KMS-11 (cell line): ENCODE measurements around the gene B3GNT9.
A peak's percentile ranks its signal among the peaks of the same experiment; 100 is the strongest.

Experiments used
- H2AFZ ChIP-seq: fragments of 200-600 bp; sonication (generic); 2 replicates; pipeline ENCODE4 v1.6.1; 2016; ENCODE audit warnings: antibody characterized with exemption, mixed run types, low read depth
- H3K27ac ChIP-seq: fragments of 200-600 bp; sonication (generic); 2 replicates; pipeline ENCODE4 v1.6.1; 2016; ENCODE audit warnings: mild to moderate bottlenecking, mixed run types
- H3K27me3 ChIP-seq: fragments of 200-600 bp; sonication (generic); 2 replicates; pipeline ENCODE4 v1.6.1; 2017; ENCODE audit warnings: mild to moderate bottlenecking, low read depth, mixed run types, moderate library complexity; ENCODE audit not compliant: insufficient read depth
- H3K36me3 ChIP-seq: fragments of 200-600 bp; sonication (generic); 2 replicates; pipeline ENCODE4 v1.6.1; 2017; ENCODE audit warnings: mild to moderate bottlenecking, mixed run types; ENCODE audit not compliant: insufficient read depth
- H3K4me1 ChIP-seq: fragments of 200-600 bp; sonication (generic); 2 replicates; pipeline ENCODE4 v1.6.1; 2016; ENCODE audit warnings: mild to moderate bottlenecking, low read depth, mixed run types; ENCODE audit not compliant: poor library complexity, severe bottlenecking
- H3K4me2 ChIP-seq: fragments of 200-600 bp; sonication (generic); 2 replicates; pipeline ENCODE4 v1.7.0; 2016; ENCODE audit warnings: mild to moderate bottlenecking, mixed run types
- H3K4me3 ChIP-seq: fragments of 200-600 bp; sonication (generic); IDR thresholded peaks from 2 replicates; pipeline ENCODE4 v1.6.1; 2017; ENCODE audit warnings: low read depth, low read length, mixed read lengths; ENCODE audit not compliant: insufficient read depth
- H3K79me2 ChIP-seq: fragments of 200-600 bp; sonication (generic); 2 replicates; pipeline ENCODE4 v1.6.1; 2016; ENCODE audit warnings: low read depth, mixed run types; ENCODE audit not compliant: insufficient read depth
- H3K9ac ChIP-seq: fragments of 200-600 bp; sonication (generic); 2 replicates; pipeline ENCODE4 v1.6.1; 2016; ENCODE audit warnings: mild to moderate bottlenecking, mixed run types
- H4K20me1 ChIP-seq: fragments of 200-600 bp; sonication (generic); 2 replicates; pipeline ENCODE4 v1.6.1; 2016; ENCODE audit warnings: mild to moderate bottlenecking, mixed run types; ENCODE audit not compliant: insufficient read depth
- TF ChIP-seq, protein P1 (sequence below): fragments of 200-600 bp; sonication (generic); conservative IDR thresholded peaks from 2 replicates; pipeline ENCODE4 v1.6.1; 2017; ENCODE audit warnings: low read depth, mild to moderate bottlenecking, antibody characterized with exemption, low read length, moderate library complexity, mixed read lengths

Gene B3GNT9

DNA sequence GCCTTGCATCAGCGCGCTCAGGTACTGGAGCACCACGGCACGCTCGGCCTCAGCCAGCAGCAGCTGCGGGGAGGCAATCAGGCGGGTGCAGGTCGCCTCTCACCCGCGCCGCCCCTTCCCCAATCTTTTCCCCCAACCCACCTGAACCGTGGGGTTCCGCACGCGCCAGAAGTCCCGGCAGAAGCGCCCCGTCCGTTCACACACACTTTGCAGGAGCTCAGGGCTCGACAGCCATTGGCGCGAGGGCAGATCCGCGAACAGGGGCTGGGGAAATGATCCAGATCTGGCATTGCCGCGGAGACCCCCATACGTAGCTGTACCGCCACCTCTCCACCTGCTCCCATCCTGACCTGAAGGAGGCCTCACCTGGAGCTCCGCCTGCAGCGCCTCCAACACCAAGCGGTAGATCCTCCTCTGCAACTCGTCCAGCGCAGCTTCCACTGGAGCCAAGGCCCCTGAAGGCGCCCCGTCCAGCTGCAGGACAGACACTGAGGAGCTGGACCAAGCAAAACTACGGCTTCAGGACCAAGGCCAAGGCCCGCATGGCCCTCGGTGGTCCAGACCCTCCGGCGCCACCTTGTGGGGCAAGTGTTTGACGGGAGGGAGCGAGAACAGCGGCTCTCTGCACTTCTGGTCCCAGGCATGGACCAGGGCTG lies 34.3 kb upstream of the B3GNT9 start:
- no peak overlapping the region for H3K27ac ChIP-seq
- no peak overlapping the region for H3K9ac ChIP-seq
- H3K27me3 ChIP-seq = peaks cover 17% of the 10 kb centered on the region; the same call in 1 of the 2 replicates
- H3K79me2 ChIP-seq = no peaks in the 10 kb centered on the region
- no peak overlapping the region for H2AFZ ChIP-seq
- no peaks in the 10 kb centered on the region for H3K36me3 ChIP-seq
- H4K20me1 ChIP-seq = no peaks in the 10 kb centered on the region
- H3K4me2 ChIP-seq = peak overlapping the region; percentile 97; the same call in 1 of the 2 replicates
- peaks cover 9% of the 10 kb centered on the region for H3K4me1 ChIP-seq
- H3K4me3 ChIP-seq = no peak overlapping the region
- TF ChIP-seq, protein P1, sequence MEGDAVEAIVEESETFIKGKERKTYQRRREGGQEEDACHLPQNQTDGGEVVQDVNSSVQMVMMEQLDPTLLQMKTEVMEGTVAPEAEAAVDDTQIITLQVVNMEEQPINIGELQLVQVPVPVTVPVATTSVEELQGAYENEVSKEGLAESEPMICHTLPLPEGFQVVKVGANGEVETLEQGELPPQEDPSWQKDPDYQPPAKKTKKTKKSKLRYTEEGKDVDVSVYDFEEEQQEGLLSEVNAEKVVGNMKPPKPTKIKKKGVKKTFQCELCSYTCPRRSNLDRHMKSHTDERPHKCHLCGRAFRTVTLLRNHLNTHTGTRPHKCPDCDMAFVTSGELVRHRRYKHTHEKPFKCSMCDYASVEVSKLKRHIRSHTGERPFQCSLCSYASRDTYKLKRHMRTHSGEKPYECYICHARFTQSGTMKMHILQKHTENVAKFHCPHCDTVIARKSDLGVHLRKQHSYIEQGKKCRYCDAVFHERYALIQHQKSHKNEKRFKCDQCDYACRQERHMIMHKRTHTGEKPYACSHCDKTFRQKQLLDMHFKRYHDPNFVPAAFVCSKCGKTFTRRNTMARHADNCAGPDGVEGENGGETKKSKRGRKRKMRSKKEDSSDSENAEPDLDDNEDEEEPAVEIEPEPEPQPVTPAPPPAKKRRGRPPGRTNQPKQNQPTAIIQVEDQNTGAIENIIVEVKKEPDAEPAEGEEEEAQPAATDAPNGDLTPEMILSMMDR = peak; percentile 73

DNA sequence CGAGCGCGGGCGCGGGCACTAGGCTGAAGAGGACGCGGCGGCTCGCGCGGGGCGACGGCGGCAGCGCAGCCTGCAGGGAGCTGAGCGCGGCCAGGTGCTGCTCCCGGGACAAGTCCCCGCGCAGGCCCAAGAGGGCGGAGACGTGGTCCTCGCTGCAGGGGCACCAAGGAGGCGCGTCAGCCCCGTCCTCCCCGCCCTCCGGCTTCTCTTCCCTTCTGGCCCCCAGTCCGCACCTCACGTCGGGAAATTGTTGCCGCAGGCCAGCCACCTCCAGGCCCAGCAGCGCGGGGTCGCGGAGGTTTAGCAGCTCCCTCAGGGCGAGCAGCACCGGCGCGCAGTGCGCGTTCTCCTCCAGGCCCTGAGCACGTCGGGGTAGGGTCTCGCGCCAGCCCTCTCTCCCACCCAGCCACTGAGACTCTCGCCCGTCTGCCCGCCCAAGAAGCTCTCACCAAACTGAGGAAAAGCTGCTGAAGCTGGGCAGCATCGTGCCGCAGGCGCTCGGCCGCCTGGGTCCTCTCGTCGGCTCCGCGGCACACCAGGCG lies 33.7 kb upstream of the B3GNT9 start:
- Histone ChIP-seq H3K27ac (no peak overlapping the region), H2AFZ (peak overlapping the region; percentile 55), H3K9ac (0 out of 2 replicates have a peak overlapping the region, but pooled peaks have one; percentile 61), H3K4me3 (no peak overlapping the region), H3K79me2 (no peaks in the 10 kb centered on the region), H4K20me1 (no peaks in the 10 kb centered on the region), H3K36me3 (no peaks in the 10 kb centered on the region), H3K4me1 (peaks cover 9% of the 10 kb centered on the region), H3K4me2 (peak overlapping the region; percentile 97), H3K27me3 (peaks cover 17% of the 10 kb centered on the region; the same call in 1 of the 2 replicates)
- TF ChIP-seq, protein P1 = no peak

DNA sequence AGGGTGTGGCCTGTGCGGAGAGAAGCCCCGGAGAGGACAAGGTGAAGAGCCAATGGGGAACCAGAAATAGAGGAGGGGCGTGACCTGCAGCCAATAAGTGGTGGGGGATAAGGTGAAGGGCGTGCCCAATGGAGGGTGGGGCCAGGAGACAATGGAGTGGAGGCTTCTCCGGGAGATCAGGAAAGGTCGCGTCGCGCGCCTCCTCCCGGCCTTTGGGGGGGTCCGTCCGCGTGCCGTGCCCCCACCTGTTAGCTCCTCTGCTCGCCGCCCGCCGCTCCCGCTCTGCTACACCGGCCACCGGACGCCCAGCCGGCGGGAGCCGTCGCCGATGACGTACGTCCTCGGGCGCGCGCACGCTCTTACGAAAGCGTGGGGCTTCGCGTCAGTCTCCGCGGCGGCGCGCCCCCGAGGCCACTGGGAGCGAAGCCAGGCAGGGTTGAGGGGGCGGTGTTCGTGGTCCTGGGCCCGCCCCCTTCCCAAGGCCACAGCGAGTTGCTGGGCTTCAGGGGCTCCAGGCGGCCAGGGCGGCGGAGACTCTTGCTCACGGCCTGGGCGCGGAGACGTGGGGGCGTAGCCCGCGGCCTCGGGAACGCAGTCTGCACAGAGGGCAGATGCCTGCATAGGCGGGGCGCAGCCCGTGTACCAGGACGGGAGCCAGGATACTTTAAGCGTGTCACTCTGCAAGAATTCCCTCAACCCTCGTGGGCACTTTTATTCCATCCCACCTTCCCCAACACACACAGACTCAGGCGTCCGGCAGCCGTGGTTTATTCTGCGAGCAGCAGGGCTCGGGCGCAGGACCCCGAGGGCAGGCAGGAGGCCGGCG lies 33.0 kb upstream of the B3GNT9 start, which contains the start of gene MATCAP1:
Gene MATCAP1, minus strand, starts transcription at position 337 of the 826 bp plus-strand sequence. CDS start 3,353 bp downstream, outside the sequence.
- TF ChIP-seq, protein P1 = no peak
- peak within 1 kb of the TSS; percentile 61; the same call in 1 of the 2 replicates for H3K9ac ChIP-seq
- peak within 1 kb of the TSS; percentile 40; the same call in 1 of the 2 replicates for H3K27ac ChIP-seq
- no peaks in the 10 kb centered on the region for H3K79me2 ChIP-seq
- H3K27me3 ChIP-seq = peaks cover 17% of the 10 kb centered on the region; the same call in 1 of the 2 replicates
- no peaks in the 10 kb centered on the region for H3K36me3 ChIP-seq
- H4K20me1 ChIP-seq = no peaks in the 10 kb centered on the region
- no peak within 1 kb of the TSS for H3K4me3 ChIP-seq
- peaks cover 9% of the 10 kb centered on the region for H3K4me1 ChIP-seq
- H3K4me2 ChIP-seq = peak within 1 kb of the TSS; percentile 97
- peak within 1 kb of the TSS; percentile 55 for H2AFZ ChIP-seq

DNA sequence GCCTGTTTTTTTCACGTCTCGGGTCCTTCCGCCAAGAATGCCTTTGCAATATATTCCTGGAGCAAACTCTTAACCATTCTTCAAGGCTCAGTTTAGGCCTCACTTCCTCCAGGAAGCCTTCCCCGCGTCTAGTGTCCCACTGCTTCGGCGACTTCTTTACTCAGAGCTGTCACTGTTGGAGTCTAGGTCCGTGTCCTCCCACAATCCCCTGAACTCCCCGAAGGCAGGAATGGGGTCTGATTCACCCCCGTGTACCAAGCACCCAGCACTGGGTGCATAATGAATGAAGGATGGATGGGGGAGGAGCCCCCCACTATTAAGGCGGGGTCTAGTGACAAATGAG lies 32.5 kb upstream of the B3GNT9 start:
- H3K4me2 ChIP-seq = peak overlapping the region; percentile 58
- H4K20me1 ChIP-seq = no peaks in the 10 kb centered on the region
- H3K4me3 ChIP-seq = no peak overlapping the region
- no peaks in the 10 kb centered on the region for H3K79me2 ChIP-seq
- H3K9ac ChIP-seq = no peak overlapping the region
- peaks cover 9% of the 10 kb centered on the region for H3K4me1 ChIP-seq
- TF ChIP-seq, protein P1 = no peak
- H3K27me3 ChIP-seq = peaks cover 17% of the 10 kb centered on the region; the same call in 1 of the 2 replicates
- no peak overlapping the region for H3K27ac ChIP-seq
- H2AFZ ChIP-seq = peak overlapping the region; percentile 55
- no peaks in the 10 kb centered on the region for H3K36me3 ChIP-seq
